ENCODE data around the gene KCTD16.
A peak's percentile ranks its signal among the peaks of the same experiment; 100 is the strongest.

The KCTD16 gene

DNA sequence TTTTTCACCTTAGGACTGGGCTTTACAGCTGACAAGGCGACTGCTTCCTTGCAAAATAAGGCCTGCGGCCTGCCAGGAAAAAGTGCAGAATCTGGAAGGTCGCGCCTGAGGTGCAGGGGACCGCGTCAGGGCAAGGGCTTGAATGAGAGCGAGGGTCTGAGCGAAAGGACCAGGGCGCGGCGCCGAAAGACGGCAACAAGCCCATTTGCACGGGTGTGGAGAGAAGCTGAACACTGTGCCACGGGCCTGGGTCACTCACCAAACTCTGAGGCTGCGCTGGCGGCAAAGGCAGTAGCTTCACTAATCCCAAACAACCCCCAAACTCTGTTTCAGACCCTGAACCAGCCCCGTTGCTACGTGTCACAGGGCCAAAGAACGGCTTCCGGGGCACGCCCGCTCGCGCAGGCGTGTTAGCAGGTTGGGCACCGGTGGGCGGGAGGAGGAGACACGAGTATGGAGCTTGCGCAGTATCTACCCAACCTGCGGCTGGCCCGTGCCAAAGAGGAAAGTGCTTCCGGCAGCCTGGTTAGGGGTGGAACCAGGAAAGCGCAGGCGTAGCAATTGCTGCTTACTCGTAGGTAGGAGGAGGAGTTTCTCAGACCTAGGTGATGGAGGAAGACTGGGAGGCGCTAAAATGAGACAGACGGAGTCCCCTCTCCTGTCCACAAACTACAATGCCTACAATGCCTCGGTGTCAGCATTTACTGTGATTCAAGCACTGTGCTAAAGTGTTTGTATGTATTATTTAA is at the start of gene KCTD16, which contains the start of gene YIPF5:
KCTD16 (plus strand) TSS at position 598 of the 749 bp plus-strand sequence.
YIPF5 (minus strand) TSS at position 384 of the 749 bp plus-strand sequence. CDS start 704 bp downstream, outside the sequence.
- DNase-seq (ENCODE audit: insufficient read length, low spot score) (peak; percentile 96), FAIRE-seq (peak; percentile 98)

DNA sequence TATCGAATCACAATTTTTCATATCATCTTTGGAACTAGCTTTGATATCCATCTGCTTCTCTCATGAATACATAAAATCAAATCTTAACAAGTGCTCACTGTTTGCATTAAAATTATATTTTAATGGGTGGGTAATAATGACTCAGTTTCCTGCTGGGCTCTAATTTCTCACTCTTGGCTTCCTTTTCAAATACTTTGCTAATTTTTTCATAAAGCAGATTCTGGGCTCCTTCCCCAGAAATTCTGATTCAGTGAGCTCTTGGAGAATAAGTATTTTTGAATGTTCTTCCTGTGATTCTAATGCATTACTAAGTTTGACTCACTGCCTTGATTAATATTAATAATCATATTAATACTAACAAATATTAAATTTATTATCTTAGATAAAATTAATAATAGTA is 49.1 kb upstream of the KCTD16 start:
- no peak for DNase-seq (ENCODE audit: insufficient read length, low spot score)
- no peak for FAIRE-seq

DNA sequence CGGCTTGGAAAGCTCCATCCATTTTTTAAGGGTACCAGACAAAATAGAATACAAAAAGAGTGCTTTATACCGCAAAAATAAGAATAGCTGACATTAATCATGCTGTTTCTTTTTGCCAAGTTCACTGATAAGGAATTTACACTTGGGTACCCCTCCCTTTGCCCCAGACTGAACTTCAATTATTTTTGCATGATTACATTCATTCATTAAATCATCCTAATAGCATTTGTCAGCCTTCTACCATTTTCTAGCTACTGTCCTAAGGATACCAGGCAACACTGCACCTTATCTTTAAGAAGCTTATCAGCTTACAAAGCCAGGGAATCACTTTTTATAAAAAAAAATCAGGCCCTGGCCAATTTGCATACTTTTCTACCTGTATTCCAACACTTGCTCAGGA is 48.6 kb upstream of the KCTD16 start:
- no peak for FAIRE-seq
- no peak for DNase-seq (ENCODE audit: insufficient read length, low spot score)

DNA sequence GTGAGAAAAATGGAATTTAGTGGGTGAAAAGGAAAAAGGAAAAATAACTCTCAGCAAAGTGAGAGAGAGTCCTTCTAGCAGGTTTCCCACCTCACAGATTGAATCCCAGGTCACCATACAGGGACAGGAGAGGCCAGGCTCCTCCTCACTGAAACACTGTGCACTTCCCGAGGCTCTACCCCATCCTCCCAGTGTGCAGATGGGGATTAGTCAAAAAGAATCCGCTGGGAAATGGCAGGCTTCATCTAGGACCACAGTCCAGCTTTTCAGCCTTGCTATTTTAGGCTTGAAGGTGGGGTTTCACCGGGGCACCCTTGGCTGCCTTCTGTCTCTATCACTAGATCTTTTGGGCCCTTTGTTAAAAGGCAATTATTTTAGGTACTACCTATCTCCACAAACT is 48.0 kb upstream of the KCTD16 start:
- FAIRE-seq (no peak), DNase-seq (ENCODE audit: insufficient read length, low spot score) (no peak)

DNA sequence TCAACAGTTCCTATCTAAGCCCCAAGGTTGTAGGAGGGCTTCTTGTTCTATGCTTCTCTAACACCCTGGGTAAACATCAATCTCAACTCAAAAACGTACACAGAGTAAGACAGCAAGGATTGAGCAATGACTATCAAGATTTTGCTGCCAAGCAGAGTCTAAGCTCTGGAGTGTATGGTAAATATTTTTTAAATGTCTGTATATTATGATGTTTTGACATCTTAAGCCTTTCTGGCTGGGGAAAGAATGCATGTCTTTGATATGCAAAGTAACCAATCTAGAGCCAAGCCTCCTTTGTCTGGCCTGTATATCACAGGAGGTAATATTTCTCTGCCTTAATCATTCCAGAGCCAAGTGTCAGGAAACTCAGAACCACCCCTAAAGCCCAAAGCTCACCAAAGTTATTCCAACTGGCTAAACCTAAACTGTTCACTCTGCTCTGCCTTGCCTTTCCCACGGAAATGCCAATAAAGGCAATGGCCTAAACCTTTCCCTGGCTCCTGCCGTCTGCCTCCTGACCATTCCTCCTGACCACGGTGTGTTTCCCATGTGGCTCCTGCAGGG is 45.4 kb upstream of the KCTD16 start:
- no peak for FAIRE-seq

DNA sequence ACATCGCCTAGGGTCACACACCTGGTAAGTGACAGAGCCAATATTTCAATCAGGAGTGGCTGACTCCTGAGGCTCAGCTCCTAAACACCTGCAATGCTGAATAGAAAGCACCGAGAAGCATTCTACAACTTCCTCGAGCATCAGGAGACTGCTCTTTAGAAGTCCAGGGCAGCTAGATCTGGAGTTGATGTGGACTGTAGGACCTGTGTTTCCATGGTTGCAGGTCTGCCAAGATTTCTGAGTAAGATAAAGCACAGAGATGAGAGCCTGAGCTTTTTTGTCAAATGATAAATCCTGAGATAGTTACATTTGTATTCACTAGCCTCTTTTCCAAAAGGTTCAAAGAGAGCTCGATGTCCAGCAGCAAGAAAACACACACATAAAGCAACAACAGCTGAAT is 44.0 kb upstream of the KCTD16 start:
- FAIRE-seq (no peak), DNase-seq (ENCODE audit: insufficient read length, low spot score) (no peak)

More for the DNA sequence above, 45.4 kb upstream of the KCTD16 start:
- no peak for DNase-seq (ENCODE audit: insufficient read length, low spot score)

DNA sequence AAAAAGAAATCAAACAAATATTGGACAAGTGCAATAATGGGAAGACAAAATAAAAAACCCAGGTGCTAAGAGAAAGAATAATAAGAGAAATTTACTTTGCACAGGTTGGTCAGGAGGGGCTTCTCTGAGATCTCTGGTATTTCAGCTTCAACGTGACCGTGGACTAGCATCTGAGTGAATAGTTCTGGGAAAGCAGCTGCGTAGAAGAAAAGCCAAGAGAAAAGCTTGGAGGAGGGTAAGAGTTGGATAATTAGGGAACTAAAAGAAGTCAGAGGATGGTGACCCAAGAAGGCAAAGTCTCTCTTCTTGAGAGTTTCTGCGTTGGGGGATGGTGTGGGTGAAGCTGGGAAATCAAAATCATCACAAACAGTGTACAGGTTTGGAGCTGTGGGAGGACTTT is 41.8 kb upstream of the KCTD16 start:
- FAIRE-seq (no peak), DNase-seq (ENCODE audit: insufficient read length, low spot score) (no peak)

DNA sequence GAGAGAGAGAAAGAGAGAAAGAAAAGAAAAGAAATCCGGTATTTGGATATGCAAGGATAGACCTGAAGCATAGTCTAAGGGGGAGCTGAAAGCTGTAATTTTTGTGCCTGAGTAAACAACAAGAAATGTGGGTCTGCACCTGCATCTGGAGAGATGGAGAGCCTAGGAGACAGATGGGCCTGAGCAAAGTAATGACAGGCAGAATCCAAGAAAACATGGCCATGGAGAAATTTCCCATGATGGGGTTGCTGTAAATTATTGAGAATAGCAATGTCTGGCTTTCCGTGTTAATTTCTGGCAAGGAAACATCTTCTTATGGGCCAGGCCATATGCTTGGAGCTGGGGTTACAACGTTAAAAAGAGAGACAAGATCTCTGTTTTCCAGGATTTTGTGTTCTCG is 40.4 kb upstream of the KCTD16 start:
- FAIRE-seq (no peak), DNase-seq (ENCODE audit: insufficient read length, low spot score) (no peak)

DNA sequence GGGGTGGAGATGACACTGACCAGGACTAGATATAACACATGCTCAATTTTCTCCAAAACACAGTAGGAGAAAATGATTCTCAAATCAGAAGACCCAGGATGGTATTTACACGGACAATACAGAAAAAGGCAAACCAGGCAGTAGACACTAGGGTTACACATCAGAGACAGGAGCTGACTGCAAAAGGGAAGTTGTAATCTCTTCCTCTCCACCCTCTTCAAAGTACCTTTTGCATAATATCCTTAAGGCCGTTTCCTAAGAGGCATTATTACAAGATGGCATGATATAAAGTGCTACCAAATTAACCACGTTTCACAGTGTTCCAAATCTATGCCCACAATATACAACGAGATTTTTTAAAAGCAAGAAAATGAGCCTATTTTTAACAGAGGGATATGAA is 39.4 kb upstream of the KCTD16 start:
- FAIRE-seq: no peak

DNA sequence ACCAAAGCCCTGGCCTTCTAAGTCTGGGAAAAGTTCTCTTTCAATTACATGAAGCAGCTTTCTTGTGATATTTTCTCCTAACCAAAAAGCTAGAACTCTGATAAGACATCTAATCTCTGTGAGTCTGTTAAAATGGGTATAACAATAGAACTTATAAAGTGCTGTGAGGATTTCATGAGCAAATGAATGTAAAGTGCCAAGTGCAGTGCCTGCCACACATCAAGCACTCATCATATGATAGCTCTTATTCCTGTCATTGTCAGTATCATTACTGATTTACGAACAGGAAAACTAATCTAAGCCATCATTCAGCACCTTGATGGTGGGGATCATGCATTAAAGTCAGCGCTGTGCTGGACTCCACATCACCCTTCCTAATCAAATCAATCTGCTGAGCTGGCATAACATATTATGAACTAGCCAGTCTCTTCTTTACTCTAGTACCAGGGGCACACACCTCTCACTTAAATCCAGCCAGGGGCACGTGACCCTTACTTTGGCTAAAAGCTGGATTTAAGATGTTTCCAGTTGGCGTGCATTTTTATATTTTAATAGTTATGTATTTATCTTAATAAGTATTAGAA is 37.5 kb upstream of the KCTD16 start:
- FAIRE-seq: peak; percentile 38
- DNase-seq (ENCODE audit: insufficient read length, low spot score): no peak

More for the DNA sequence above, 39.4 kb upstream of the KCTD16 start:
- no peak for DNase-seq (ENCODE audit: insufficient read length, low spot score)

DNA sequence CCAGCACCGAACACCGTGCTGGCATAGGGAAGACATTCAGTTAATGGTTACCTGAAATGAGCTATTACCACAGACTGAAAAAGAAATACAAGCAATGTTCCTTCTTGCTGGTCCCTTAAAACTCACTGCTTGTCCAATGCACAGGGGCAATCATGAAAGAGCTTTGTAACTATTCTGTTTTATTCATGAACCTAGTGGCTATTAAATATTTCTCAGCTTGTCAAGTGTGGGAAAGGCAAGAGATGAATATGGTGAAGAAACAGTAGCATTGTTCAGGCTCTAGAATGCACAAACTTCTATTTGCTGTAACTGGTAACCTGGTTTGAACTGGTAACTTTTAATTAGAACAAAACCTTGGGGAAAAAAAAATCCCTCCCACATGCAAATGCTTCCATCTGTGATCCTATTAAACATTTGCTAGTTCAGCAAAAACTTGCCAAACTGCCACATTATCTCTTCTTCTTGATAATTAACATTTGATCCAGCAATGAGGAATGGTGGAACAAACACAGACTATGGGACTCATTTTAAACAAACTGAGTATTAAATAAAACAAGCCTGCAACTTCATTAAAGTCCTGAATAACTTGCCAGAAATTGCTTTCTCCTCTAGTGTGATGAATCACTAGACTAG is 36.4 kb upstream of the KCTD16 start:
- FAIRE-seq (no peak), DNase-seq (ENCODE audit: insufficient read length, low spot score) (no peak)

DNA sequence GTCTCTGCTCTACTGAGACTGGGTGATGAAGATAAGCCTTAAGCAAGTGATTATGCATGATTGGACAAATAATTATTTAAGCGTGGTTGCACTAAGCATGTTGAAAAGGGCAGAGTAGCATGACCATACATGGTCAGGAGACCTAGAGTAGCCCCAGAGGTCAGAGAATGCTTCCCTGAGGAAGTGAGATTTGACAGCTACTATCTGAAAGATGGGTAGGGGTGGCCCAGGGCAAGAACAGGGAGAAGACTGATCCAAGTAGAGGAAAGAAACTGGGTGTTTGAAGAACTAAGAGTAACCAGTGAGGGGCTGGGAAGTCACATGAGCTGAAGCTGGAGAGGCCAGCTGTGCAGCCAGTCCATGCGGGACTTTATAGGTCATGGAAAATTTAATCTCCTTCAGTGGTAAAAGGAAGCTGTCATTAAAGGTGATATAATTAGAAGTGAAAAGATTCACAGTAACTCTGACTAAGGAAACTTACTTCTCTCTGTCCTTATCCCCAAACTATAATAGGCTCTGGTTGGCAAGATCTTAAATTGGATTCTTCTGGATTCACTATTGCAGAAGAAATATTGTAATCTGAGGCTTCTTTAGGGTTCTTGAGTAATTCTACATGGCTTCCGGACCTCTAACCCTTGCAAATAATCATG is 35.4 kb upstream of the KCTD16 start:
- FAIRE-seq (no peak), DNase-seq (ENCODE audit: insufficient read length, low spot score) (no peak)

DNA sequence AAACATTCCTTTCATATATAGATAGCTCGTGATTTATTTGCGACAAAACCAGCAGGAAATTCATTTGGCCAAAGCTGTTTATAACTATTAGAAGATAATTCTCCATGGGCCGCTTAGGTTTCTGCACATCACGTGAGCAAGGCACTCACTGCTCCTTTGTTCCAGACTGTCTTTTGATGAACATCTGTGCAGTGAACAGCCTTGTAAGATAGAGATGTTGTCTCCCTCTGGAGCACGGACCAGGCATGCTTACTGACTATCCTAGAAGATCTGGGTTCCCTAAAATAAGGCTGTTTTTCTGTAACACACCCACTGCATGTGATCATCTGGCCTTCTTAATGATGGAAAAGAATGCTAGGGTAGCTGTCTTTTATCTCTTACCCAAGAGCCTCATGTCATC is 31.1 kb upstream of the KCTD16 start:
- DNase-seq (ENCODE audit: insufficient read length, low spot score) (no peak), FAIRE-seq (no peak)

DNA sequence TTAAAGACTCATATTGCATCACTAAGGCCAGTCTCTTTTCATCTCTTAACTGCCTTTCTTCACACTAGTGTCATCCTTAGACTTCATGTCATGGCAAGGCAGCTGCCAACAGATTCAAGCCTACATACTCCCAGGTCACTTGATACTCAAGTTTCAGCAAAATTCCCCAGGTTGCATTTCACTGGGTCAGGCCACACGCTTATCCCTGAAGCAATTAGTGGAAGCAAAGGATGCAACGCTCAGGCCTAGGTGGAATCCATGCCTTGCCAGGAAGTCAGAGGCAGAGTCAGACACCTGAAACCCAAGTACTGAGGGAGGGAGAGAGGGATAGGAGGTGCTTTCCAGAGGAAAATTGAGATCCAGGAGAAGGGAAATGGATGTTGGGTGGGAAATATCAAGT is 29.1 kb upstream of the KCTD16 start:
- DNase-seq (ENCODE audit: insufficient read length, low spot score): no peak
- no peak for FAIRE-seq

DNA sequence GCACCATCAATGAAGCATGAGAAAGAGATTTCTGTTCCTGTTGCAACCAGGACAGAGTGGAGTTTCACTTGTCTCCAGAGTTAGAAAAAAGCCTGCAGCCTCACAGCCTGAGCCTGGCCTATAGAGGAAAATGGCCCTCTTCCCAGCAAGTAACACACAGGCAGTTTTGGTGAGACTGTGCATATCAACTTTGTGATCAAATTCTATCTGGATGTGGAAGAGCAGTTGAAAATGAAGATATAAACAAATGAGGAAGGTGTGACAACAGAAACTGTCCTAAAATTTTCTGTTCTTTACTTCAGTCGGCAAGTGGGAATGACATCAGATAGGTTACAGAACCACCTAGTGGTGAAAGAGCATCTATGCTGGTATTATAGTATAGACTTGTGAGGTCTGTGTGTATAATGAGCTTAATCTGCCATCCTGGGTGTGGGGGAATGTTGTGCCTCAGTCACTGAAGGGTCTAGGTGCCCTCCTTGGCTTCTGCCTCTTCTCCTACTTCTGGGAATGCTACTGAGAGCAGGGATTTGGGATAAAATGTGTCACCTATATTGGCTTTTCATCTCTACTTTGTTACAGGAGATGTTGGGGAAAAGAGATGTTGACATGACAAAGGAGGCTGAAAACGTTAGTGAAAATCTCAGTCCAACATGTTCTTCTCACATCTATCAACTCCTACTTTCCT is 28.4 kb upstream of the KCTD16 start:
- FAIRE-seq: no peak
- DNase-seq (ENCODE audit: insufficient read length, low spot score): peak; percentile 39

DNA sequence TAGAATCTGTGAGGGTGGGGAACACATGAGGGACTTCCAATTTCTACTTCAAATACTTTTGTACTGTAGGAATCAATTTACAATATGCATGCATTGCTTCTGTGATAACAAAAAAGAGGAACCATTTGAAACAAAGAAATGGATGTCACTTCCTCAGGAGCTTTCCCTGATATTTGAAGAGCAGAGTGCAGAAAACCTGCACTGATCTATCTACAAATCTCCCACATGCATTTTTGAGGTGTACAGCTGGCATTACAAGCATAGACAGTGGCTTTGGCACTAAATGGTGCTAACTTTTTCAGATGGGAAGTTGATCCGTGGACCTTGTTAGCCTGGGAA is 27.9 kb upstream of the KCTD16 start:
- no peak for DNase-seq (ENCODE audit: insufficient read length, low spot score)
- no peak for FAIRE-seq

DNA sequence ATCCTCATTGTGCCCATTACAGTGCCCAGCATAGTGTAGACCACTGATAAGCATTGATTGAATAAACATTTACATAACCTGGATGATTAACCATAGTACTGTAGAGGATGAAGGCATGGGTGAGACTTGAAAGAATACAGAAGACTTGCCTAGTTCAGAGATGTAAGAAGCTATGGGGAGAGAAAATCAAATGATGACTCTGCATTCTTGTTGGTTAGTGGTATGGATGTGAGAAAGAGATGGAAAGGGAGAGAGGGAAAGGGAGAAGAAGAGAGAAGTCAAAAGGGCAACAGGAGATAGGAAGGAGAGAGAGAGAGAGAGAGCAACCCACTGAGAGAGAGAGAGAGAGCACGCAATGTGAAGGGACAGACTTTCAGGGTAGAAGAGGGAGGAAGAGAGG is 27.0 kb upstream of the KCTD16 start:
- DNase-seq (ENCODE audit: insufficient read length, low spot score): no peak
- no peak for FAIRE-seq

DNA sequence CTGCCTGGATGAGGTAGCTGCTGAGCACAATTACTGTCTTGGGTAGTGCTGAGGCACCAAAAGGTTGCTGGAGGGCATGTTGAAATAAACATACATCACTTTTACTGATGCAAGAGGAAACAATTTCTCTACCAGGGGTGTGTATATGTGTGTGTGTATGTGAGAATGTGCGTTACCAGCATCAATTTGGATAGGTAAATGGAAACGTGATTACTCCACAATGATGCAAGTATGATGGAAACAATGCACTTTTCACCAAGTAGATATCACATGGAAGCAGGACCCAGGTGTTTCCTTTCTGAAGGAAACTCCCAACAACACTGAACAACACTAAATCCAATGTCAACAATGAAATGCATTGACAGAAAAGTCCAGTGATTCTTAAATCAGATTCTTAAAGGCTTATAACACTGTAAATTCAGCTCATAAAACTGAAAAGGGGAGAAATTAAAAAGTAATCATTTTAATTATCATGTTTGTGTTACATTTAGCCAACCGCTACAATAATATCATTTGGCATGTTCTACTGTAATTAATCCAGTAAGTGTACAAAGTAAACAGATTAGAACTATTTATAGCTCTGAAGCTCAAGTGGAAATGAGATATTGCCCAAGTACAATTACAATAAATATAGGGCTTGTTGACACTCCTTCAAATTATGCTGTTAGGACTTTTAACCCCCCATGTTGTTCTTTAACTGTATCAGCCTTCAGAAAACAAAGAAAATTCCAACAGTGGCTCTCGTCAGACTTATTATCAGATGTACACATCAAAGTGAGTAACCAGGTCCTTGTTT is 25.5 kb upstream of the KCTD16 start:
- FAIRE-seq (no peak), DNase-seq (ENCODE audit: insufficient read length, low spot score) (no peak)

DNA sequence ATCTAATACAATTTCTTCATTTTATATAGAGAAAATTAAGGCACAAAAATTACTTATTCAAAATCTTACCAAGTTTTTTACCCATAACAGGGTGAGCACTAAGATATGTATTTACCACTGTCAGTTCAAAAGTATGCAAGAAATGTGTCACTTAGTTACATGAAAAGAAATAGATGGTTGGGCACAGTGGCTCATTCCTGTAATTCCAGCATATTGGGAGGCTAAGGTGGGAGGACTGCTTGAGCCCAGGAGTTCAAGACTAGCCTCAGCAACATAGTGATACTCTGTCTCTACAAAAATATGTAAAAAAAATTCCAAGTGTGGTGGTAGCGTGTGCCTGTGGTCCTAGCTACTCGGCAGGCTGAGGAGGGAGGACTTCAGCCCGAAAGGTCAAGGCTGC is 19.6 kb upstream of the KCTD16 start:
- DNase-seq (ENCODE audit: insufficient read length, low spot score) (no peak), FAIRE-seq (no peak)

DNA sequence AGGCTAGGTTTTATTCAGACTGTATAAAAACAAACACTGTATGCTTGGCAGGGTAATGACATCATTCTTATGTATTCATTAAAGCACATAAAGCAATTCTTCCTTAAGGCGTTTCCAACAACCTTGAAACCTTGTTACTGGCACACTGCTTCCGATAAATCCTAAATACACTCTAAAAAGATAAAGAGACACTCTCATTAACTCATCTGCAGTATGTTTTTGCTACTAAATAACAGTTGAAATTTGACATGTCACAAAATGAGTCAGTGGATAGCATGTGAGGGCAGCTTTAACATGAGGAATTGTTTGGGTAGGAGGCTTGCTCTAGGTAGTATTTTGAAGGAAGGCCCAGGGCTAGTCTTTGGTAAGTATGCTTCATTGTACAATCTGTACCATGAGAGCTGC is 13.9 kb upstream of the KCTD16 start:
- FAIRE-seq (no peak), DNase-seq (ENCODE audit: insufficient read length, low spot score) (no peak)
